ENCODE results near the gene CASR.

CASR gene

DNA sequence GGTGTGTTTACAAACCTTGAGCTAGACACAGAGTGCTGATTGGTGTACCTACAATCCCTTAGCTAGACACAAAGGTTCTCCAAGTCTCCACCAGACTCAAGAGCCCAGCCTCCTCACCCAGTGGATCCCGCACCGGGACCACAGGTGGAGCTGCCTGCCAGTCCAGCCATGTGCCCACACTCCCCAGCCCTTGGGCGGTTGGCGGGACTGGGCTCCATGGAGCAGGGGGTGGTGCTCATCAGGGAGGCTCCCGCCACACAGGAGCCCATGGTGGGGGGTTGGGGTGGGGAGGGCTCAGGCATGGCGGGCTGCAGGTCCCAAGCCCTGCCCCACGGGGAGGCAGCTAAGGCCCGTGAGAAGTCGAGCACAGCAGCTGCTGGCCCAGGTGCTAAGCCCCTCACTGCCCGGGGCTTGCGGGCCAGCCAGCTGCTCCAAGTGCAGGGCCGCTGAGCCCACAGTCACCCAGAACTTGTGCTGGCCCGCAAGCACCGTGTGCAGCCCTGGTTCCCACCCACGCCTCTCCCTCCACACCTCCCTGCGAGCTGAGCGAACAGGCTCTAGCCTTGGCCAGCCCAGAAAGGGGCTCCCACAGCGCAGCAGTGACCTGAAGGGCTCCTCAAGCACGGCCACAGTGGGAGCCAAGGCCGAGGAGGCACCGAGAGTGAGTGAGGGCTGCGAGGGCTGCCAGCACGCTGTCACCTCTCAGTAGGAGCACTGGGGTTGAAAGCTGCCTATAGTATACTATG, 43.7 kb downstream of the CASR start:
- no peak overlapping the region for H3K4me3 ChIP-seq
- no peak overlapping the region for H3K27ac ChIP-seq
- H3K9ac ChIP-seq (ENCODE audit: insufficient read length), result no peak overlapping the region
- no peak for DNase-seq (ENCODE audit: low read depth, low spot score)
- H3K36me3 ChIP-seq (ENCODE audit: insufficient read depth, low read length), result no peaks in the 10 kb centered on the region
- no peaks in the 10 kb centered on the region for H3K9me3 ChIP-seq (ENCODE audit: low read depth, low read length)
- no peak for TF ChIP-seq POLR2AphosphoS5 (IDR thresholded peaks at IDR 0.05; ENCODE audit: borderline replicate concordance, low read depth, low read length)
- no peak for TF ChIP-seq EZH2 (IDR thresholded peaks at IDR 0.05)
- TF ChIP-seq FOXP2 (optimal IDR thresholded peaks at IDR 0.05; ENCODE audit: control extremely low read depth, extremely low read length, insufficient read depth), result no peak

DNA sequence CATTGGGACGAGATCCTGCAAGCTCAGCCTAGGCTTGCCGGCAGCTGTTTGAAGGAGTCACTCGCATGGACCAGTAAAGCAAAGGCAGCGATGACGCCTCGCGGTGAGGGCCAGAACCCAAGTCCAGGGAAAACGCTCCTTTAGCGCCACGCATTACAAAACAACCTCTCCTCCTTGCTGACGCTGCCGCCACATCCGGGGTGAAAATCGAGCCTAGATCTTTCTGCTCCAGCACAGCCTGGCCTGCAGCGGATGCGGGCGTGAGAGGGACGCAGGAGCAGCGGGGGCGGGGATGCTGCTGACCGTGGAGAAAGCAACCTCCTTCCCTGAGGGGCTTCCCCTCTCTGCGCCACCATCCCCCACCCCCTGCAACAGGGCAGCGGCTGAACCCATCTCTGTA, 46.7 kb downstream of the CASR start:
- H3K9ac ChIP-seq (ENCODE audit: insufficient read length), result no peak overlapping the region
- no peak overlapping the region for H3K27ac ChIP-seq
- DNase-seq (ENCODE audit: low read depth, low spot score), result no peak
- no peak overlapping the region for H3K4me3 ChIP-seq
- TF ChIP-seq EZH2 (IDR thresholded peaks at IDR 0.05) (no peak), POLR2AphosphoS5 (IDR thresholded peaks at IDR 0.05; ENCODE audit: borderline replicate concordance, low read depth, low read length) (no peak), FOXP2 (optimal IDR thresholded peaks at IDR 0.05; ENCODE audit: control extremely low read depth, extremely low read length, insufficient read depth) (no peak)
- no peaks in the 10 kb centered on the region for H3K36me3 ChIP-seq (ENCODE audit: insufficient read depth, low read length)
- no peaks in the 10 kb centered on the region for H3K9me3 ChIP-seq (ENCODE audit: low read depth, low read length)

- H3K27ac ChIP-seq, result no peak overlapping the region
- no peak for DNase-seq (ENCODE audit: low read depth, low spot score)
- H3K4me3 ChIP-seq, result no peak overlapping the region
- H3K9ac ChIP-seq (ENCODE audit: insufficient read length), result no peak overlapping the region
- TF ChIP-seq EZH2 (IDR thresholded peaks at IDR 0.05) (no peak), POLR2AphosphoS5 (IDR thresholded peaks at IDR 0.05; ENCODE audit: borderline replicate concordance, low read depth, low read length) (no peak), FOXP2 (optimal IDR thresholded peaks at IDR 0.05; ENCODE audit: control extremely low read depth, extremely low read length, insufficient read depth) (no peak)
- H3K9me3 ChIP-seq (ENCODE audit: low read depth, low read length), result no peaks in the 10 kb centered on the region
- no peaks in the 10 kb centered on the region for H3K36me3 ChIP-seq (ENCODE audit: insufficient read depth, low read length)
These were observed 48.1 kb downstream of the CASR start for GRCh38 chr3:122231465-122232157.

- Histone ChIP-seq H3K9me3 (ENCODE audit: low read depth, low read length) (no peaks in the 10 kb centered on the region), H3K27ac (no peak overlapping the region), H3K9ac (ENCODE audit: insufficient read length) (no peak overlapping the region), H3K4me3 (no peak overlapping the region), H3K36me3 (ENCODE audit: insufficient read depth, low read length) (no peaks in the 10 kb centered on the region)
- no peak for DNase-seq (ENCODE audit: low read depth, low spot score)
- TF ChIP-seq FOXP2 (optimal IDR thresholded peaks at IDR 0.05; ENCODE audit: control extremely low read depth, extremely low read length, insufficient read depth) (no peak), EZH2 (IDR thresholded peaks at IDR 0.05) (no peak), POLR2AphosphoS5 (IDR thresholded peaks at IDR 0.05; ENCODE audit: borderline replicate concordance, low read depth, low read length) (no peak)
These were observed 49.0 kb downstream of the CASR start for GRCh38 chr3:122232485-122232884.

DNA sequence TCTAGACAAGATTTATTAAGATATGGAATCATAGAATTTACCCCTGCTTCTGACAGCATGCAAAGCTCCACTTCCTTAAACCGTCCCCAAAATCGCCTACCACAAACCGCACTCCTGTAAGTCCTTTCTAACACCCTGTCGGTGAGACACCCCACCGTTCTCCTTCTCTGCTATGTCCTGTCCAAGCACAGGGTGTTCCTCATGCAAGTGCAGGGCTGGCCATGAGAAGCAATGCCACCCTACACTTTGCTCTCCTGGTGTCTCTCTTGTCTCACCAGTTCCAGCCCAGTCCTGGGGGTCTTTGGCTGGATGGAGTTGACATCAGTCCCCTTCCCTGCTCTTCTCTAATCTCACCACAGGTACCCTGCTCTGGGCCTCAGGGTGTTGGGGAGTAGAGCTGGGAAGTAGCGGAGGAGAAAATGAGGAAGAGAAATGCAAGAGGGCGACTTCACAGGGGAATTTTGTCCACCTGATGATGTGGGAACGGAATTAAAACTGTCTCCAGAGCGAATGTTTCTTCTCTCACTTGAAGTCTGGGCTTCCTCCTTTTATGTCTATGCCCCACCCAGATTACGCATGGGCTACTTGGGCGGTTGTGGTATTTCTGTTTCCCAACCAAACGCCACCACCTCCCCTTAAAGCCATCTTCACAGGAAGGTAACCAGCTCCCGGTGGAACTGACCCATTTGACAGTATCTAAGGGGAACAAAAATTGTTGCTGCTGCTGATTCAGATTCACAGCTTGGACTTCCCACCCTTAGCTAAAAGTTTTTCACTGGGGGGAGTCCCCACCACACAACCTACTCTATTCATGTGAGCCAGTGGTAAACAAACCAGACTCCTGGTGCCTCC, 49.9 kb downstream of the CASR start:
- no peak overlapping the region for H3K9ac ChIP-seq (ENCODE audit: insufficient read length)
- no peaks in the 10 kb centered on the region for H3K36me3 ChIP-seq (ENCODE audit: insufficient read depth, low read length)
- TF ChIP-seq FOXP2 (optimal IDR thresholded peaks at IDR 0.05; ENCODE audit: control extremely low read depth, extremely low read length, insufficient read depth), result no peak
- no peak for TF ChIP-seq EZH2 (IDR thresholded peaks at IDR 0.05)
- no peak for TF ChIP-seq POLR2AphosphoS5 (IDR thresholded peaks at IDR 0.05; ENCODE audit: borderline replicate concordance, low read depth, low read length)
- H3K9me3 ChIP-seq (ENCODE audit: low read depth, low read length), result no peaks in the 10 kb centered on the region
- H3K27ac ChIP-seq, result no peak overlapping the region
- no peak for DNase-seq (ENCODE audit: low read depth, low spot score)
- no peak overlapping the region for H3K4me3 ChIP-seq

- no peak overlapping the region for H3K4me3 ChIP-seq
- no peak overlapping the region for H3K27ac ChIP-seq
- no peak for DNase-seq (ENCODE audit: low read depth, low spot score)
- H3K9ac ChIP-seq (ENCODE audit: insufficient read length), result no peak overlapping the region
- H3K9me3 ChIP-seq (ENCODE audit: low read depth, low read length), result no peaks in the 10 kb centered on the region
- no peaks in the 10 kb centered on the region for H3K36me3 ChIP-seq (ENCODE audit: insufficient read depth, low read length)
- TF ChIP-seq EZH2 (IDR thresholded peaks at IDR 0.05) (no peak), POLR2AphosphoS5 (IDR thresholded peaks at IDR 0.05; ENCODE audit: borderline replicate concordance, low read depth, low read length) (no peak), FOXP2 (optimal IDR thresholded peaks at IDR 0.05; ENCODE audit: control extremely low read depth, extremely low read length, insufficient read depth) (no peak)
These were observed 50.6 kb downstream of the CASR start for GRCh38 chr3:122234117-122234516.

DNA sequence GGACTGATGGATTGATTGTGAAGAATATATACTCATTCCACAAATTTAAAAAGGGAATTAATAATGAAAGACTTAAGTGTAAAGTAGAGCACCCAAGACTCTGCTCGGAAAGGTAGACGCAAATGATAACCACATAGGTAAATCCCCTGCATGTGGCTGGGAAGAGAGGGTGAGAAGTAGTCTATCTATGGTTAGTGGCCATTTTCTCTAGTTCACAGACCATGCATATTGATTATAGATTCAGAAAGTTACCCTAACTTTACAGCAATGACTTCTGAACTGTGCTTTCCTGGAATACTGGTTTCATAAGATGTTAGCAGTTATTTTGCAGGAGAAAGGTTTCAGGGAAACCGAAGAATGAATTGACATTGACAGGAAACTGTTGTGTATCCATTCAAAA, 51.7 kb downstream of the CASR start:
- no peak overlapping the region for H3K9ac ChIP-seq (ENCODE audit: insufficient read length)
- H3K4me3 ChIP-seq, result no peak overlapping the region
- TF ChIP-seq FOXP2 (optimal IDR thresholded peaks at IDR 0.05; ENCODE audit: control extremely low read depth, extremely low read length, insufficient read depth) (no peak), POLR2AphosphoS5 (IDR thresholded peaks at IDR 0.05; ENCODE audit: borderline replicate concordance, low read depth, low read length) (no peak), EZH2 (IDR thresholded peaks at IDR 0.05) (no peak)
- H3K9me3 ChIP-seq (ENCODE audit: low read depth, low read length), result no peaks in the 10 kb centered on the region
- H3K27ac ChIP-seq, result no peak overlapping the region
- no peak for DNase-seq (ENCODE audit: low read depth, low spot score)
- H3K36me3 ChIP-seq (ENCODE audit: insufficient read depth, low read length), result no peaks in the 10 kb centered on the region

- no peak for DNase-seq (ENCODE audit: low read depth, low spot score)
- Histone ChIP-seq H3K4me3 (no peak overlapping the region), H3K9me3 (ENCODE audit: low read depth, low read length) (no peaks in the 10 kb centered on the region), H3K9ac (ENCODE audit: insufficient read length) (no peak overlapping the region), H3K36me3 (ENCODE audit: insufficient read depth, low read length) (no peaks in the 10 kb centered on the region), H3K27ac (no peak overlapping the region)
- no peak for TF ChIP-seq POLR2AphosphoS5 (IDR thresholded peaks at IDR 0.05; ENCODE audit: borderline replicate concordance, low read depth, low read length)
- no peak for TF ChIP-seq FOXP2 (optimal IDR thresholded peaks at IDR 0.05; ENCODE audit: control extremely low read depth, extremely low read length, insufficient read depth)
- TF ChIP-seq EZH2 (IDR thresholded peaks at IDR 0.05), result no peak
These were observed 55.6 kb downstream of the CASR start for GRCh38 chr3:122239112-122239511.
